Gastroesophageal sphincter (tissue), 4 donors: ENCODE measurements around the gene LALBA. TPM values are rescaled to one million over a fixed set of nuclear protein-coding genes. Genes with fewer than 3 reads are reported as not detected.
"Not testable (repeated sequence)": the region's sequence is repeated elsewhere in the genome, so short reads cannot be mapped to it uniquely, and the experiment has no call there.

Source experiments
- ATAC-seq: fragments of 150-250 bp; one replicate; pipeline ENCODE4 v1.9.1; 2016; ENCODE audit warnings: mild to moderate bottlenecking, moderate library complexity
- H3K27ac ChIP-seq, 4 donors: fragments of 200-600 bp; sonication (generic) in 3 of 4; 1 replicate in 3 of 4; 2 replicates in 1 of 4; pipeline ENCODE4 v1.5.1; 2016 to 2019
- H3K27me3 ChIP-seq: fragments of 200-600 bp; sonication (generic); one replicate; pipeline ENCODE4 v1.5.1; 2019
- H3K36me3 ChIP-seq, 2 donors: fragments of 200-600 bp; sonication (generic); one replicate each; pipeline ENCODE4 v1.5.1; 2019; ENCODE audit warnings: control low read depth in 1 of 2
- H3K4me1 ChIP-seq, 3 donors: fragments of 200-600 bp; sonication (generic); 1 replicate in 2 of 3; 2 replicates in 1 of 3; pipeline ENCODE4 v1.5.1; 2016 to 2019; ENCODE audit warnings: control low read depth in 2 of 3
- H3K4me3 ChIP-seq, 2 donors: fragments of 200-600 bp; sonication (generic); one replicate each; pipeline ENCODE4 v1.5.1; 2019; ENCODE audit warnings: mild to moderate bottlenecking in 1 of 2, moderate library complexity in 1 of 2
- H3K9me3 ChIP-seq, 3 donors: fragments of 200-600 bp; sonication (generic); one replicate each; pipeline ENCODE4 v1.5.1; 2017 to 2019; ENCODE audit warnings: control low read depth in 2 of 3
- CTCF ChIP-seq, 4 experiments: fragments of 200-600 bp in 2 of 4; fragments of 450-650 bp in 2 of 4; sonication (generic) in 1 of 4; IDR thresholded peaks; one replicate each; pipeline ENCODE4 v1.5.1; 2017 to 2019; ENCODE audit warnings: antibody characterized with exemption in 4 of 4, mild to moderate bottlenecking in 2 of 4, moderate library complexity in 2 of 4
- EP300 ChIP-seq: sonication (generic); formaldehyde crosslinking; IDR thresholded peaks from one replicate; pipeline ENCODE4 v1.6.1; 2017; ENCODE audit warnings: antibody characterized with exemption, mild to moderate bottlenecking
- POLR2A ChIP-seq, 2 donors: fragments of 450-650 bp; IDR thresholded peaks; one replicate each; pipeline ENCODE4 v1.6.1; 2017; ENCODE audit warnings: antibody characterized with exemption in 2 of 2, mild to moderate bottlenecking in 2 of 2, moderate library complexity in 1 of 2
- POLR2AphosphoS5 ChIP-seq: sonication (generic); formaldehyde crosslinking; IDR thresholded peaks from one replicate; pipeline ENCODE4 v1.6.1; 2017; ENCODE audit warnings: antibody characterized with exemption
- WGBS, 2 donors: methylation state at CpG; one replicate each; pipeline ENCODE4 v1.1.5; 2018; ENCODE audit warnings: low coverage in 1 of 2; 5-methylcytosine and 5-hydroxymethylcytosine counted together
- total RNA-seq, 4 donors: library from RNA; depleted of rRNA; stranded (reverse); fragments of >200 nt; gene quantifications; one replicate each; pipeline ENCODE4 v1.1.0, GENCODE V29; 2016

Gene LALBA
- total RNA-seq, 4 donors from 2014 or later, result not detected

DNA sequence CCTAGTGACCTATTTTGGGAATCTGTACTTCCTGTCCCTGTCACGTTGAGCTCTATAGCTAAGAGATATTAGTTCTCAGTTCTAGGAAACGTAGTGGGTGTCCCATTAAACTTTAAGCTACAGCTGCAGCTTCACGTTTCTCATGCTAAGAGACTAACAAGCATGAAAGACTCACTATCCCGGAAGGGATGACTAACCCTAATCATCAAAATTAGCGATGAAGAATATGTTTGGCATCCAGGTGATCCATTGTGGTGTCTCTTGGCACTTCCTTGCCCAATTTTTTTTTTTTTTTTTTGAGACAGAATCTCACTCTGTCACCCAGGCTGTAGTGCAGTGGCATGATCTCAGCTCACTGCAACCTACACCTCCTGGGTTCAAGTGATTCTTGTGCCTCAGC is 11.0 kb upstream of the LALBA start:
- WGBS, 2 donors, result 30 to 60% methylated on average over 3 to 5 of the region's 5 CpGs
- Histone ChIP-seq H3K27me3 (peaks cover 10% of the 10 kb centered on the region), H3K36me3 (no peaks in the 10 kb centered on the region), H3K27ac (no peak overlapping the region), H3K9me3 (no peaks in the 10 kb centered on the region), H3K4me1 (no peaks in the 10 kb centered on the region), H3K4me3 (no peak overlapping the region)
- ATAC-seq, result no peak
- TF ChIP-seq CTCF (IDR thresholded peaks at IDR 0.05) (no peak), POLR2A (IDR thresholded peaks at IDR 0.05) (no peak), POLR2AphosphoS5 (no peak), EP300 (no peak)

DNA sequence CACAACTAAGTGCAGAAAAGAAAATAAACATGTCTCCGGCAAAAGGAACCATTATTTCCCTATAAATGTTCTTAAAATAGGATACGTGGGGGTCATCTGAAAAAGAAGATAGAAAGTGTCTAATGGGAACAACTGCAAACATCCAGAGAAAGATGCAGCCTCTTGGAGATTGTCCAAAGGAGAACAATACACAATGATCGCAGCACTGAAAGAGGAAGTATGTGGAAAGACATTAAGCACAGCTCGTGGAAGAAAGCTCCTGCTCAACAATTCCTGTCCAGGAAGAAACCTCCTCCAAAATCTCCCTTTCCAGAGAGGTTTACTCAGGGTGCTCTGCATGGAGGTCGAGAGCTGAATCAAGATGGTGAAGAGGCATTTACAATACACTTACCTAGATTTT is 2.5 kb upstream of the LALBA start:
- H3K27ac ChIP-seq, result no peak overlapping the region
- no peaks in the 10 kb centered on the region for H3K36me3 ChIP-seq
- no peaks in the 10 kb centered on the region for H3K4me1 ChIP-seq
- H3K4me3 ChIP-seq, result no peak overlapping the region
- H3K27me3 ChIP-seq, result no peaks in the 10 kb centered on the region
- TF ChIP-seq EP300, result no peak
- TF ChIP-seq POLR2A (IDR thresholded peaks at IDR 0.05), result no peak
- no peak for TF ChIP-seq CTCF (IDR thresholded peaks at IDR 0.05)
- no peak for TF ChIP-seq POLR2AphosphoS5
- ATAC-seq, result no peak
- 23 to 32% methylated on average over 5 of the region's 5 CpGs for WGBS, 2 donors
- no peaks in the 10 kb centered on the region for H3K9me3 ChIP-seq

DNA sequence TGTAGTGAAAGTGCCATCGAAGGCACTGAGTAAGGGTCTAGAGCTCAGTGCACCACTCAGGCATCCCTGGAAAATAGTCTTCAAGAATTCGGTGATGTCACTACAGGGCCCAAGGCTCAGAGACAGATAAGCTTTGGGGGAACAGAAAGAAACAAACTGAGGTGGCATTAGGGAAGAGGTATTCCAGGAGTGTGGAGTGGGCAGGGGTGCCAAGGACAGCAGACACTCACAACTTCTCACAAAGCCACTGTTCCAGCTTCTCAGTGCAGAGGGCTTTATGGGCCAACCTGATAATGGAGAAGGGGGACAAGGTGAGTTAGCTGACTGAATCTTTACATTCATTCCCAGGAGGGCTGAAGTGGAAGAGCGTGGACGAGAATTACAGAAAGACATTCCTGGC is 2.1 kb downstream of the LALBA start:
- 80% methylated on average over 2 of the region's 4 CpGs for WGBS, 2 donors
- Histone ChIP-seq H3K36me3 (no peaks in the 10 kb centered on the region), H3K27ac (no peak overlapping the region), H3K4me3 (no peak overlapping the region), H3K27me3 (no peaks in the 10 kb centered on the region), H3K4me1 (peaks cover 0 to 4% (median 0%) of the 10 kb centered on the region in 3 donors), H3K9me3 (no peaks in the 10 kb centered on the region)
- no peak for TF ChIP-seq EP300
- no peak for TF ChIP-seq CTCF (IDR thresholded peaks at IDR 0.05)
- no peak for TF ChIP-seq POLR2A (IDR thresholded peaks at IDR 0.05)
- no peak for TF ChIP-seq POLR2AphosphoS5
- no peak for ATAC-seq

- H3K27me3 ChIP-seq, result peaks cover 6% of the 10 kb centered on the region
- H3K36me3 ChIP-seq, result no peaks in the 10 kb centered on the region
- H3K4me3 ChIP-seq, result no peak overlapping the region
- ATAC-seq, result no peak
- TF ChIP-seq POLR2AphosphoS5 (no peak), POLR2A (IDR thresholded peaks at IDR 0.05) (no peak), EP300 (no peak), CTCF (IDR thresholded peaks at IDR 0.05) (no peak)
- H3K27ac ChIP-seq, result no peak overlapping the region
- H3K4me1 ChIP-seq, result peaks cover 0 to 8% (median 0%) of the 10 kb centered on the region in 3 donors
- no peaks in the 10 kb centered on the region for H3K9me3 ChIP-seq
- WGBS, 2 donors, result 81 to 86% methylated on average over 4 of the region's 4 CpGs
Observed at GRCh38 chr12:48557919-48558318, 11.9 kb downstream of the LALBA start.

- Histone ChIP-seq H3K36me3 (no peaks in the 10 kb centered on the region), H3K9me3 (no peaks in the 10 kb centered on the region), H3K27me3 (peaks cover 6% of the 10 kb centered on the region), H3K4me1 (no peaks in the 10 kb centered on the region), H3K4me3 (no peak overlapping the region), H3K27ac (no peak overlapping the region)
- TF ChIP-seq POLR2A (IDR thresholded peaks at IDR 0.05) (no peak), EP300 (no peak)
- ATAC-seq, result no peak
- 66 to 73% methylated on average over 3 to 4 of the region's 6 CpGs for WGBS, 2 donors
Observed at GRCh38 chr12:48556631-48557030, 13.2 kb downstream of the LALBA start.

- not testable (repeated sequence) for H3K4me3 ChIP-seq, H3K9me3 ChIP-seq, H3K36me3 ChIP-seq, H3K27ac ChIP-seq, ATAC-seq, H3K4me1 ChIP-seq, H3K27me3 ChIP-seq
- 50 to 72% methylated on average over 1 to 9 of the region's 11 CpGs for WGBS, 2 donors
Observed at GRCh38 chr12:48553666-48554343, 16.0 kb downstream of the LALBA start.

GRCh38 chr12:48551636-48552035 is 18.2 kb downstream of the LALBA start:
- H3K36me3 ChIP-seq, H3K4me3 ChIP-seq, H3K27ac ChIP-seq, ATAC-seq, H3K4me1 ChIP-seq, H3K27me3 ChIP-seq, H3K9me3 ChIP-seq: not testable (repeated sequence)
- WGBS, 2 donors, result no CpG with 5 or more reads among the region's 13 CpGs

DNA sequence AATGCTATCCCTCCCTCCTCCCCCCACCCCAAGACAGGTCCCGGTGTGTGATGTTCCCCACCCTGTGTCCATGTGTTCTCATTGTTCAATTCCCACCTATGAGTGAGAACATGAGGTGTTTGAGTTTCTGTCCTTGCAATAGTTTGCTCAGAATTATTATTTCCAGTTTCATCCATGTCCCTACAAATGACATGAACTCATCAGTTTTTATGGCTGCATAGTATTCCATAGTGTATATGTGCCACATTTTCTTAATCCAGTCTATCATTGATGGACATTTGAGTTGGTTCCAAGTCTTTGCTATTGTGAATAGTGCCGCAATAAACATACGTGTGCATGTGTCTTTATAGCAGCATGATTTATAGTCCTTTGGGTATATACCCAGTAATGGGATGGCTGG is 22.8 kb downstream of the LALBA start:
- not testable (repeated sequence) for H3K4me1 ChIP-seq, H3K36me3 ChIP-seq, H3K9me3 ChIP-seq, H3K27me3 ChIP-seq, H3K4me3 ChIP-seq, H3K27ac ChIP-seq, ATAC-seq
- 100% methylated on average over 1 of the region's 3 CpGs; no CpG with 5 or more reads in 1 of the 2 donors for WGBS, 2 donors
